ENCODE results near the gene CDHR2. TPM values are rescaled to one million over a fixed set of nuclear protein-coding genes. Genes with fewer than 3 reads are reported as not detected.

CDHR2 gene
- total RNA-seq, 1 donor: not detected

GRCh38 chr5:176536132-176536901 is 12.8 kb upstream of the CDHR2 start:
- peak overlapping the region; percentile 81 for H3K4me3 ChIP-seq (ENCODE audit: low read depth, low read length)
- peak; percentile 72 for DNase-seq (ENCODE audit: low read depth)
- no peak for TF ChIP-seq CTCF (IDR thresholded peaks at IDR 0.05; ENCODE audit: insufficient read depth, low read length)

- peak within 1 kb of the TSS; percentile 81 for H3K4me3 ChIP-seq (ENCODE audit: low read depth, low read length)
- no peak for TF ChIP-seq CTCF (IDR thresholded peaks at IDR 0.05; ENCODE audit: insufficient read depth, low read length)
- peak; percentile 97 for DNase-seq (ENCODE audit: low read depth)
Measured at GRCh38 chr5:176536902-176537553, 12.1 kb upstream of the CDHR2 start, which contains the start of gene RNF44. RNF44 (minus strand) TSS chr5:176537402; CDS start chr5:176532472, 4,930 bp downstream.

GRCh38 chr5:176537554-176538229 is 11.4 kb upstream of the CDHR2 start:
- DNase-seq (ENCODE audit: low read depth): peak; percentile 100
- no peak for TF ChIP-seq CTCF (IDR thresholded peaks at IDR 0.05; ENCODE audit: insufficient read depth, low read length)
- H3K4me3 ChIP-seq (ENCODE audit: low read depth, low read length): peak overlapping the region; percentile 81

- TF ChIP-seq CTCF (IDR thresholded peaks at IDR 0.05; ENCODE audit: insufficient read depth, low read length): no peak
- H3K4me3 ChIP-seq (ENCODE audit: low read depth, low read length): peak overlapping the region; percentile 59
- peak; percentile 34 for DNase-seq (ENCODE audit: low read depth)
Measured at GRCh38 chr5:176538230-176538988, 10.7 kb upstream of the CDHR2 start.

GRCh38 chr5:176538989-176539384 is 10.2 kb upstream of the CDHR2 start:
- no peak for TF ChIP-seq CTCF (IDR thresholded peaks at IDR 0.05; ENCODE audit: insufficient read depth, low read length)
- H3K4me3 ChIP-seq (ENCODE audit: low read depth, low read length): no peak overlapping the region
- no peak for DNase-seq (ENCODE audit: low read depth)

- H3K4me3 ChIP-seq (ENCODE audit: low read depth, low read length): no peak overlapping the region
- TF ChIP-seq CTCF (IDR thresholded peaks at IDR 0.05; ENCODE audit: insufficient read depth, low read length): no peak
- no peak for DNase-seq (ENCODE audit: low read depth)
Measured at GRCh38 chr5:176540476-176540899, 8.7 kb upstream of the CDHR2 start.

All from fibroblast of the aortic adventitia (primary cell).